Gastrocnemius medialis (tissue), 4 donors: Measurements from ENCODE around the gene ATXN1.

Experiments used
- POLR2A ChIP-seq, 2 donors: fragments of 450-650 bp; IDR thresholded peaks; one replicate each; pipeline ENCODE4 v1.6.1; 2017; ENCODE audit warnings: antibody characterized with exemption in 2 of 2, mild to moderate bottlenecking in 2 of 2, moderate library complexity in 2 of 2
- TF ChIP-seq, protein P1 (sequence below), 5 experiments: fragments of 450-650 bp in 3 of 5; fragments of 200-600 bp in 2 of 5; sonication (generic) in 2 of 5; IDR thresholded peaks in 4 of 5; conservative IDR thresholded peaks in 1 of 5; 1 replicate in 4 of 5; 2 replicates in 1 of 5; pipeline ENCODE4 v1.5.1; 2016 to 2019; ENCODE audit warnings: antibody characterized with exemption in 5 of 5, mild to moderate bottlenecking in 3 of 5, moderate library complexity in 3 of 5

DNA sequence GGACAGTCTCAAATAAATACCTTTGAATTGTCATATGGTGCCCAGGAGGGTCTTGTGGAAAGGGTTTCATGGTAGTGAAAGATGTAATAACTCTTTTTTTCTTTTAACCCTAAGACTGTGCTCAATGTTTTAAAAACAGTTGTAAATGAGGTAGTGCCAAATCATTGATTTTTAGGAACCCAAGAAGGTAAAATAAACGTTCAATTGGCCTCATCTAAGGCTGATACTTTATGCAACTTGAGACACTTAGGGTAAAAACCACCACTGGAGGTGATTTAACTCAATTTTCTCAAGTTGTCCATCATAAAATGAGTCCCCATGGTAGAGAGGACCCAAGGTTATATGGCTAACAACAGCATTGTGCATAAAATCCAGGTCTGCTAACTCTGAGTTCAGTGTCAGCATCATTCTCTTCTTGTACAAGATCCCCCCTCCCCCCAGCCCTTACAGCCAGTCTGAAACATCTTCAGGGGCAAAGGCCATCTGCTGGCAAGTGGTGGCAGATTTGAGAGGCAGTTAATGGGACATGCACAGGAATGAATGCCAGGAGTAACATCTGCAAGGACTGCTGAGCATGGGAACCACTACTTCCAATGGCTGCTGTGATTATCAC is 278.5 kb downstream of the ATXN1 start:
- TF ChIP-seq, protein P1, sequence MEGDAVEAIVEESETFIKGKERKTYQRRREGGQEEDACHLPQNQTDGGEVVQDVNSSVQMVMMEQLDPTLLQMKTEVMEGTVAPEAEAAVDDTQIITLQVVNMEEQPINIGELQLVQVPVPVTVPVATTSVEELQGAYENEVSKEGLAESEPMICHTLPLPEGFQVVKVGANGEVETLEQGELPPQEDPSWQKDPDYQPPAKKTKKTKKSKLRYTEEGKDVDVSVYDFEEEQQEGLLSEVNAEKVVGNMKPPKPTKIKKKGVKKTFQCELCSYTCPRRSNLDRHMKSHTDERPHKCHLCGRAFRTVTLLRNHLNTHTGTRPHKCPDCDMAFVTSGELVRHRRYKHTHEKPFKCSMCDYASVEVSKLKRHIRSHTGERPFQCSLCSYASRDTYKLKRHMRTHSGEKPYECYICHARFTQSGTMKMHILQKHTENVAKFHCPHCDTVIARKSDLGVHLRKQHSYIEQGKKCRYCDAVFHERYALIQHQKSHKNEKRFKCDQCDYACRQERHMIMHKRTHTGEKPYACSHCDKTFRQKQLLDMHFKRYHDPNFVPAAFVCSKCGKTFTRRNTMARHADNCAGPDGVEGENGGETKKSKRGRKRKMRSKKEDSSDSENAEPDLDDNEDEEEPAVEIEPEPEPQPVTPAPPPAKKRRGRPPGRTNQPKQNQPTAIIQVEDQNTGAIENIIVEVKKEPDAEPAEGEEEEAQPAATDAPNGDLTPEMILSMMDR (IDR thresholded peaks at IDR 0.05 in 4 of 5, conservative IDR thresholded peaks at IDR 0.05 in 1 of 5): no peak
- no peak for TF ChIP-seq POLR2A (IDR thresholded peaks at IDR 0.05)
